Stimulated activated CD8-positive, alpha-beta memory T cell treated with anti-CD3 and anti-CD28 coated beads, Interleukin-15, amount 100 ng/mL, for 24 hours (primary cell): ENCODE measurements around the gene GARIN1A.
"Not testable (repeated sequence)": the region's sequence is repeated elsewhere in the genome, so short reads cannot be mapped to it uniquely, and the experiment has no call there.

Experiments used
- DNase-seq: peaks from one replicate; pipeline ENCODE4 v3.0.0-alpha.2; 2020; ENCODE audit warnings: low read depth

The GARIN1A gene

GRCh38 chr7:128683270-128683669 lies 11.2 kb downstream of the GARIN1A start:
- DNase-seq = not testable (repeated sequence)

- DNase-seq = not testable (repeated sequence)
Observed at GRCh38 chr7:128683738-128684137, 11.6 kb downstream of the GARIN1A start.

GRCh38 chr7:128687131-128687530 lies 15.0 kb downstream of the GARIN1A start:
- DNase-seq = no peak

- no peak for DNase-seq
Observed at GRCh38 chr7:128688492-128688891, 16.4 kb downstream of the GARIN1A start.

DNA sequence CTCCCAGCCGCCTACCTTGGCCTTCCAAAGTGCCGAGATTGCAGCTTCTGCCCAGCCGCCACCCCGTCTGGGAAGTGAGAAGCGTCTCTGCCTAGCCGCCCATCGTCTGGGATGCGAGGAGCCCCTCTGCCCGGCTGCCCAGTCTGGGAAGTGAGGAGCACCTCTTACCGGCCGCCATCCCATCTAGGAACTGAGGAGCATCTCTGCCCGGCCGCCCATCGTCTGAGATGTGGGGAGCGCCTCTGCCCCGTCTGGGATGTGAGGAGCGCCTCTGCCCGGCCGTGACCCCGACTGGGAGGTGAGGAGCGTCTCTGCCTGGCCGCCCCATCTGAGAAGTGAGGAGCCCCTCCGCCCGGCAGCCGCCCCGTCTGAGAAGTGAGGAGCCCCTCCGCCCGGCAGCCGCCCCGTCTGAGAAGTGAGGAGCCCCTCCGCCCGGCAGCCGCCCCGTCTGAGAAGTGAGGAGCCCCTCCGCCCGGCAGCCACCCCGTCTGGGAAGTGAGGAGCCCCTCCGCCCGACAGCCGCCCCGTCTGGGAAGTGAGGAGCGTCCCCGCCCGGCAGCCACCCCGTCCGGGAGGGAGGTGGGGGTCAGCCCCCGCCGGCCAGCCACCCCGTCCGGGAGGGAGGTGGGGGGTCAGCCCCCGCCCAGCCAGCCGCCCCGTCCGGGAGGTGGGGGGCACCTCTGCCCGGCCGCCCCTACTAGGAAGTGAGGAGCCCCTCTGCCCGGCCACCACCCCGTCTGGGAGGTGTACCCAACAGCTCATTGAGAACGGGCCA lies 17.3 kb downstream of the GARIN1A start:
- not testable (repeated sequence) for DNase-seq

DNA sequence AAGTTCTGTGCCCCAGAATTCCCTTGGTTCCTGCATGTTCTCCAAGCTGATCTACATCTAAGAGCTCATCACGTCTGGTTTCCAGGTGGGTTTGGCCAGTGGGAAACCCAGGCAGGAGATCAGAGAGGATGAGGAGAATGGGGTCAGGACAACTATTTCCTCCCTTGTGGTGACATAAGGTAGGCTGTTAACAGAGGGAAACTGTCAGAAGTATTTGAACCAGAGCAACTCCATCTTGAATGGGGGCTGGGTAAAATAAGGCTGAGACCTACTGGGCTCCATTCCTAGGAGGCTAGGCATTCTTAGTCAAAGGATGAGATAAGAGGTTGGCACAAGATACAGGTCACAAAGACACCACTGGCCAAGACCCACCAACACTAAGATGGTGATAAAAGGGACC lies 19.1 kb downstream of the GARIN1A start:
- DNase-seq = no peak

DNA sequence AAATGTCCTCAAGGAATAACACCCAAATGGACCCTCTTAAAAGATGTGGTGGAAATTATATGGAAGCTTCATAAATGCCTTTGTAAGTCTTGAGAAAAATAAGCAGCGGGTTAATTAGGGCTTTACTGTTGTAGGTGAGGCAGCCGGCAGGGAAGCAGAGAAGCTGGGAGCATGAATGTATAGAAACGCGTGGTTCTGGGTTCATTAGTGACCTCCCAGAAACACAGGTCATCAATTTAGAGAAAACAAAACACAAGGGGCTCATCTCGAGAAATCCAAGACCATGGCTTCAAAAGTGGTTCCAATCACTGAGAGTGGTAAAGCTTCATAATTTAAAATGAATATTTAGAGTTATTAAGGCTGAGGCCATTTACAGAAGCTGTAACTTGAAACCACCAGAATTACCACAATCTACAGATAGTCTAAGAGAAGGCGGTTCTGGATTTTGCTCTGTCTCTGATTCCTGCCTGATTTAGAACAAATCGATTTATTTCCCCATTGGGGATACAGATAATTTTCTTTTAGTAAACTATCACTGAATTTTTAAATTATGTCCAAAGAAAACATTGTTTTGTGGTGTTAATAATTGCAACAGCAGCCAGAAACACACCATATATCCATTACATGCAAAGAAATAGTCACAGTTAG lies 20.7 kb downstream of the GARIN1A start:
- no peak for DNase-seq

GRCh38 chr7:128693373-128694015 lies 21.4 kb downstream of the GARIN1A start:
- DNase-seq = no peak

DNA sequence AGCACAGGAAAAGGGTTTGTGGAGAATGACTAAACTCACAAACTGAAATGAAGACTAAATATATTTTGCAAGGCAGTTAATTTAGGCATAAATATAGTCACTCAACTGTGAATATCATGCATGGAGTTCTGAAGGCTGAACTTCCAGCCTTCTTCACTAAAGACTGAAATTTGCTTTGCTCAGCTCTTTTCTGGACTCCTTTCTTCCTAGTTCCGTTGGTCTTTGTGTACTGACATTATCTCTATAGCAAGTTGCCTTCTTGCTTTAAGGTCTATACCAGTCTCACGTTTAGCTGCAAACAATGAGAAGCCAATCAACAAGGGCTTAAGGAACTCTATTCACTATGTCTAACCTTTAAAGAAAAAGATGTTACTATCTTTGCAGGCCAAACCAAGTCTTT lies 22.6 kb downstream of the GARIN1A start:
- no peak for DNase-seq

GRCh38 chr7:128697302-128697905 lies 25.3 kb downstream of the GARIN1A start:
- peak; percentile 40 for DNase-seq

GRCh38 chr7:128699196-128699712 lies 27.2 kb downstream of the GARIN1A start:
- no peak for DNase-seq

DNA sequence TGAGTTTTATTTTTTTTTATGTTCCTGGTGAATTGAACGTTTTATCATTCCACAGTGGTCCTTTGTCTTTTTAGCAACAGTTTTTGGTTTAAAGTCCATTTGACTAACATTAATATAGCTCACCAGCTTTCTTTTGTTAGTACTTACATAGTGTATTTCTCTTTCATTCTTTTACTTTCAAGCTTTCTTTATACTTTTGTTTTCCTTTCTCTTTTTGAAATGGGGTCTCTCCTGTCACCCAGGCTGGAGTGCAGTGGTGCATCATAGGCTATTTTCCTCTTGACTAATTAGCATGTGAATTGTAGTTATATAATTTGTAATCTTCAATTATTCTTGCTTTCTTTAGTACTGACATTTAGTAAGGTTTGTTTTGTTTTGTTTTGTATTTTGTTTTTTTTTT lies 27.8 kb downstream of the GARIN1A start:
- DNase-seq = no peak

DNA sequence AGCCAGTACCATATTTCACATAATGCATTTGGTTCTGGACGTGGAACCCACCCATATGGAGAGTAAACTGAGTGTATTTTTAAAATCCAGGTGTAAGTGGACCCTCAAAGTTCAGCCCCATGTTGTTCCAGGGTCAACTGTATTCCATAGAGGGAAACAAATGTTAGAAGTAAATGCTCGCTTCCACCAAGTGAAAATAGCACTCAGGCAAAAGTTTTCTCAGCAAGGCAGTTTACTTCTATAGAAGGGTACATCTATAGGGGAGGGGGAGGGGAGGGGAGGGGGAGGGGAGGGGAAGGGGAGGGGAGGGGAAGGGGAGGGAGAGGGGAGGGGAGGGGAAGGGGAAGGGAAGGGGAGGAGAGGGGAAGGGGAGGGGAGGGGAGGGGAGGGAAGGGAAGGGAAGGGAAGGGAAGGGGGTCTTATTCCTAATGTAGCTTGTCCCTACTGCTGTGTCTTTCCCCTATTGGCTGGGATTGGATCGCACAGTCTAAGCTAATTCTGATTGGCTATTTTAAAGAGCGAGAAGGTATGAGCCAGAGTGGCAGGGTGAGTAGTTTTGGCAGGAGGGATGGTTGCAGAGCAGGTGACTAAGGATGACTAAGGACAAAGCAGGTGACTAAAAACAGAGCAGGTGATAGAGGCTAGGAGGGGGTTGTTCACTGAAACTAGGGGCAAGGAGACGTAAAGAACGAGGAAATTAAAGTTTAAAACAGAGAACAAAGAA lies 29.1 kb downstream of the GARIN1A start:
- no peak for DNase-seq

- no peak for DNase-seq
Observed at GRCh38 chr7:128703609-128704241, 31.6 kb downstream of the GARIN1A start.

GRCh38 chr7:128705891-128706333 lies 33.8 kb downstream of the GARIN1A start:
- no peak for DNase-seq

GRCh38 chr7:128707752-128708151 lies 35.7 kb downstream of the GARIN1A start:
- DNase-seq = no peak

- no peak for DNase-seq
Observed at GRCh38 chr7:128708235-128708634, 36.1 kb downstream of the GARIN1A start.

- DNase-seq = no peak
Observed at GRCh38 chr7:128708824-128709223, 36.7 kb downstream of the GARIN1A start.

DNA sequence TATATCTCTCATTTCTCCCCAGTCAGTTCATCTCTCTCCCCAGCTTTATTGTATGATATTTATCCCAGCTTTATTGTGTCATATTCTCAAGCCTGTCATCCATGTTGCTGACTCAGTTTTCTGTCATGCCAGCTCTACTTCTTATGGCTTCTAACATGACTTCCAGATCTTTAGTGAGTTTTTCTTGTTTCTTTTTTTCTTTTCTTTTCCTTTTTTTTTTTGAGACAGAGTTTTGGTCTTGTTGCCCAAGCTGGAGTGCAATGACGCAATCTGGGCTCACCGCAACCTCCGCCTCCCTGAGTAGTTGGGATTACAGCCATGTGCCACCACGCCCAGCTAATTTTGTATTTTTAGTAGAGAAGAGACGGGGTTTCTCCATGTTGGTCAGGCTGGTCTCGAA lies 38.4 kb downstream of the GARIN1A start:
- DNase-seq = no peak

GRCh38 chr7:128713794-128714193 lies 41.7 kb downstream of the GARIN1A start:
- no peak for DNase-seq
